Putamen (tissue), 1 donor: Measurements from ENCODE around the gene F12.
A peak's percentile ranks its signal among the peaks of the same experiment; 100 is the strongest.

Experiments used
- DNase-seq: peaks from one replicate; pipeline ENCODE4 v3.0.0-alpha.2; 2016; ENCODE audit warnings: low spot score

The F12 gene

DNA sequence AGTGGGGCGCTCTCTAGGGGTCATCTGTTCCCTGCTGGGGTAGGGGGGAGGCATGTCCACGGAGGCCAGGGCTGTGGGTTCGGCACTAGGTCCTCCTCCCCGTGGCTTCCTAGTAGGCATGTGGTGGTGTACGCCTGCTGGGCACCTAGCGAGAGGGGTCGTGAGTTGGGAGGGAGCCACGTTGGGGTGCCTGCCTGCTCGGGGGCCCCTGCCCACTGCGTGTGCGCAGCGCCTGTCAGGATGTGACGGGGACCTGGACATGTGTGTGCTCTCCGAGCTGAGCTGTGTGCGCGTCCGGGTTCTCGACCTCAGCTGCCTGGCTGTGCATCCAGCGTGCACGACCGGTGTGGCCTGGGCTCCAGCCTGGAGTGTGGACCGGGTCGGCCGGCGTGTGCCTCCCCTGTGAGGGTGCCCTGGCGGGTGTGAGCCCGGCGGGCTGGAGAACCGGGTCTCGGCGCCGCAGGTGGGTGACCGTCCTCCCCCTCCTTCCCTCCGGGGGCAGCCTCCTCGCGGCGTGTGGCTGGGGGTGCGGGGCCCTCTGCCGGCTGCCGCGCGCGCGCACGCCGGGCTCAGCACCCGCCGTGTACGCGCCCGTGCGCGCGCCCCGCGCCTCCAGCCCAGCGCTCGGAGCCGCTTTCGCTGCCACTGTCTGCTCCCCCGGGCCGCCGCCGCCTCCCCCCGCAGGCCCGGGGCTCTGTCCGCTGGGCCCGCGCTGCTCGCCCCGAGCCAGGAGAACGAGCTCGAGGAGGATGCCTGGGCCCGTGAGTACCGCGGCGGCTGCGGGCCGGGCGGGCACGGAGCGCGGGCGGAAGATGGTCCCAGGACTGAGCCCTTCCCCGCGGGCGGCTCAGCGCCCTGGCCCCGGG lies 37.1 kb upstream of the F12 start, which contains the start of gene PRR7:
PRR7 (plus strand) TSS at position 615 of the 866 bp plus-strand sequence. CDS start 8,254 bp downstream, outside the sequence.
- peak; percentile 85 for DNase-seq

DNA sequence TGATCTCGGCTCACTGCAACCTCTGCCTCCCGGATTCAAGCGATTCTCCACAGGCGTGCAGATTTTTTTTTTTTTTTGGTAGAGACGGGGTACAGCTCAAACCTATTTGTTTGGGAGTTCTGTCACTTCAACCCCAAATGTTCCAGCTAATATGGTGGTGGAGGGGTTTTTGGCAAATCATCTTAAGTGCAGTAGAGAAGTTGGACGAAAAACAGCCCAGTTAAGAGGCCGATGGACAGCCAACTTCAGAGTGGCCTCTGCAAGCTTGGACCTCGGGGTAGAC lies 36.5 kb upstream of the F12 start:
- no peak for DNase-seq

DNA sequence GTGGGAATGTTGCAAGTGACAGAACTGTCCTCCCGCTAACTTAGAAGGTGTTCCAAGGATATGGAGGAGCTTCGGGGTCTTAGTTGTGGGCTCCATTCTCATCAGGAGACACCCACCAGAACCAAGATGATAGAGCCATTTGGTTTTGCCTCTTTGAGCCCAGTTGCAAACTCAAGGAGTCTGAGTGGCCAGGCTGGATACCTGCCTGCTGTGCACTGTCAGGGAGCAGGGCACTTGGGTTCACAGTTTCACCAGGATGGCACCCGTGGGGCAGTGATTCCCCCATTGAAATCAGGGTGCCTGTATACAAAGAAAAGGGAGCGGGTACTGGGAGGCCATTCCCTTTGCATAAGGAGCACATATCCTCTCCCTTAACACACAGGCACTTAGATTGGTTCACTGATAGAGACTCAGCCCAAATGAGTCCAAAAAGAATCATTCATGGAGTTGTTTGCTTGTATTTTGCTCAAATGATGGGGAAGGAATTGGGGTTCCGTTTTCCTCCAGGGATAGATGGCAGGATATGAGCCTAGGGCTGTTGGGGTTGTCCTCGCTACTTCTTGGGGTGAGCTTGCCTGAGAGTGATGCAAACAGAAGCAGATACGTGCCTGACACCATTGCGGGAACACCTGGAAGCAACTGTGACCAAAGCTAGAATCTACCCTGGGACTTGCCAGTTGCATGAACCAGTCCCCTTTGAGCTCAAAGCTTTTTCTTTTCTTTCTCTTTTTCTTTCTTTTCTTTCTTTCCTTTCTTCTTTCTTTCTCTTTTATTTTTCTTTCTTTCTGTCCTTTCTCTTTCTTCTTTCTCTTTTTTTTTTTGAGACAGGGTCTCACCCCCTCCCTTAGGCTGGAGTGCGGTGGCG lies 35.9 kb upstream of the F12 start:
- DNase-seq = no peak

DNA sequence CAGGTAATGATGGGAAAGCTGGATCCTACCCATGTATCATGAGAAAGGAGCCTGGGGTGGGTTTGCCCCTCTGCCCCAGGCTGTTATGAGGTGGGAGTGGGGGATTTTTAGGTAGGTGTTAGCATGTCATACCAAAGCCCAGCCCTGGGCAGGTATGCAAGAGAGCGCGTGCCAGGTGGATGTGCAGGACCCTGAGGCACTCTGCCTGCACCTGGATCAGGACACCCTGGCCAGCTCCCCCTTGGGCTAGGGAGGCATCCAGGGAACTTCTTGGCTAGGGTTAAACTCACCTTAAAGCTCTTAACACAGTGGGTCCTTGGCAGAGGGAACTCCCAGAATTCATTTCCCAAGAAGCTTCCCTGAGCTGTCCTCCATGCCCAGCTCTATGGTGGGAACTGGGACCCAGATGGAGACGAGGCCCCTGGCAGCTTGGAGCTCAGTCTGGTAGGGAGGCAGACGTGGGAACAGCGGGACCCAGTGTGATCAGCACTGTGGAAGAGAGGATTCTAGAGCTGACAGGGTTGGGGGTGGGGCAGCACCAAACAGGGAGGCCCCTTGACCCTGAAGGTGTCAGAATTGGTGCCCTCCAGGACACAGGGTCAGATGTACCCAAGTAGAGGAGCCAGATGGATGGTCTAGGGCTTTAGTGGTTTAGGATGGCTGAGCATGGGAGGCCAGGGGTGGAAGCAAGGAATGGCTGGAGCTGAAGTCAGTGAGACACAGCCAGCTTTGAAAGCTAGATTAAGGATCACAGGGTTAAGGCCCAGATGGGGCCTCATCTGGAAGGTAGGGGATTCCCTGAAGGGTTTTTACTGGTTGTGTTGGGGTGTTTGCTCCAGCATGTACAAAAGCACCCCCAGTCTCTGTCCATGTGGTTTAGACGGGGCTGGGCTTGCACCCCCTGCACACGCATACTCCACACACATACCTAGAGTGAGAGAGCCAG lies 35.0 kb upstream of the F12 start:
- DNase-seq = no peak

- DNase-seq = no peak
These were observed 34.0 kb upstream of the F12 start for GRCh38 chr5:177443144-177443983.

DNA sequence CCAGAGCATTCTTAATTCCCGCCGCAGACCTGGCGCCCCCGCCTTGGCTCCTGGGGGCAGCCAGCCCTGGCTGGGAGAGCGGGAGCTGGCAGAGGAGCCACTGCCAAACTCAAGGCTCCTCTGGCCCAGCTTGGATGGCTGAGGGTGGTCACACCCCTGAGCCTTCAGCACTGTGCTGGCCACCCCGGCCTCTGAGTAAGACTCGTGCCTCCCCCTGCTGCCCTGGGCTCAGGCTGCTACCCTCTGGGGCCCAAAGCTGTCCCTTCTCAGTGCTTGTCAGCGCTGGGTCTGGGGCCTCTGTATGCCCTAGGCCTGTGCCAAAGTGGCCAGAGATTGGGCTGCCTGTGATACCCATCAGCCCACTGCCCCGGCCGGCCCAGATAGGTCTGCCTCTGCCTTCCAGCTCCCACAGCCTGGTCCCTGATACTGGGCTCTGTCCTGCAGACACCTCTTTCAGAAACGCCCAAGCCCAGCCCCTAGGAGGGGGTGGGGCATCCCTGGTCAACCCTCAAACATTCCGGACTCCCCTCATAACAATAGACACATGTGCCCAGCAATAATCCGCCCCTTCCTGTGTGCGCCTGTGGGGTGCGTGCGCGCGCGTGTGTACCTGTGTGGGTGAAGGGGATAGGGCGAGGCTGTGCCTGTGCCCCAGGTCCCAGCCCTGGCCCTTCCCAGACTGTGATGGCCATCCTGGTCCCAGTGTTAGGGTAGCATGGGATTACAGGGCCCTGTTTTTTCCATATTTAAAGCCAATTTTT lies 32.9 kb upstream of the F12 start:
- no peak for DNase-seq

- DNase-seq = no peak
These were observed 31.8 kb upstream of the F12 start for GRCh38 chr5:177440990-177441780.

- DNase-seq = no peak
These were observed 31.0 kb upstream of the F12 start for GRCh38 chr5:177440211-177440989.

- no peak for DNase-seq
These were observed 30.2 kb upstream of the F12 start for GRCh38 chr5:177439518-177440053.

- no peak for DNase-seq
These were observed 29.1 kb upstream of the F12 start for GRCh38 chr5:177438468-177438867.

GRCh38 chr5:177437623-177438022 lies 28.3 kb upstream of the F12 start:
- DNase-seq = no peak

- DNase-seq = no peak
These were observed 26.6 kb upstream of the F12 start for GRCh38 chr5:177435847-177436536.

- no peak for DNase-seq
These were observed 25.8 kb upstream of the F12 start for GRCh38 chr5:177434942-177435738.

DNA sequence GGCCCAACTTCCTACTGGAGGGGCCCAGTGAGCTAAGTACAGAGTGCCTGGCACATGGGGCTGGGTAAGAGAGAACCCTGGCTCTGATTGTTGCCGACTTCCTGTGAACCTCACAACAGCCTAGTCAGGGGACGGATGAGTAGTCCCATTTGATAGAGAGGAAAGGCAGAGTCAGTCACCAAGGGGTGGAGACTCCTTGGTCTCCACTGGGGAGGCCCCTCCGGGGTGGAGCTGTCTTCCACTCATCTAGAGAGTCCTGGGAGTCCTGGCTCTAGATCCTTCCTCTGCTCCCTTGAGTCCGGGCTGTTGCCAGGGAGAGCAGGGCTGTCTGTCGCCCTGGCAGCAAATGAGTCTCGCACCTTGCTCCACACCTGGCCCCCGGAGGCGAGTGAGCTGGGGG lies 25.1 kb upstream of the F12 start:
- no peak for DNase-seq

DNA sequence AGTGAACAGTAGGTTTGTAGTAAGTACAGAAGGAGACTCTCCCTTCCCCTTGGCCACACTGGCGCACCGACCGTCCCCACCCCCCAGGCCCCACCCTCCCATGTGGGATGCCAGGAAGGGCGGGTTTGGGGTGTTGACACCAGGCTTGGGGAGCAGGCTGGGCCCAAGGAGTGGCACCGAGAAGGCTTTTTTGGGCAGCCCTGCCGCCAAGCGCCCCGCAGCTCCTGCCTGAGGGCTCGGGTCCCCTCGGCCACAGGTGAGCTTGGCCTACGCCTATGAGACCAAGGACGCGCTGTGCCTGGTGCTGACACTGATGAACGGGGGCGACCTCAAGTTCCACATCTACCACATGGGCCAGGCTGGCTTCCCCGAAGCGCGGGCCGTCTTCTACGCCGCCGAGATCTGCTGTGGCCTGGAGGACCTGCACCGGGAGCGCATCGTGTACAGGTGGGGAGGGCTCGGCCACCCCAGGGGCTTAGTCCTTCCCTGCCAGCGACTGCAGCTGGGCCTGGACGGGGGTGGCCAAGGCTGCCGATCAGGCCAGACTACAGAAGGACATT lies 24.4 kb upstream of the F12 start:
- no peak for DNase-seq

DNA sequence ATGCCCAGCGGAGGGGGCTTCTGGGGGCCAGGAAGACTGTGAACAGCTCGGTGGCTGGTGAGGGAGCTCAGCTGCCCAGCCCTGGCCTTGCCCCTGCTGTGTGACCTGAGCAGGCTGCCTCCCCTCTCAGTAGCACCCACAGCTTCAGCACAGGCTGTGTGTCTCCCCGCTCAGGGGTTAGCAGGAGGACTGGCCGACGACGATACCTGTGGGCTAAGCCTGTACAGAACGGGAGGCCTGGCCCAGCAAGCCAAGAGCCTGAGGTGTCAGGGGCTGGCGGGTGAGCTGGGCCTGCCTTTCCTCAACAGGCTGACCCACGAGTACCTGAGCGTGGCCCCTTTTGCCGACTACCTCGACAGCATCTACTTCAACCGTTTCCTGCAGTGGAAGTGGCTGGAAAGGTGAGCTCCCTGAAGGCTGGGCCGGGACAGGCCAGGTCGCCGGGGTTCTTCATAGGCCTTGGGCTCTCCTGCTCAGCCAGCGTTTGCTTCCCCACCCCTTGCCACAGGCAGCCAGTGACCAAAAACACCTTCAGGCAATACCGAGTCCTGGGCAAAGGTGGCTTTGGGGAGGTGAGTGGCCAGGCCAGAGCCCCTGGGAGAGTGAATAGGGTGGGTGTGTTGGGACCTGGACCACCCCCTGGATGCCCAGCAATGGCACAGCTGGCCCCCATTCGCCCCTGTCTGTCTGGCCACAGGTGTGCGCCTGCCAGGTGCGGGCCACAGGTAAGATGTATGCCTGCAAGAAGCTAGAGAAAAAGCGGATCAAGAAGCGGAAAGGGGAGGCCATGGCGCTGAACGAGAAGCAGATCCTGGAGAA lies 23.7 kb upstream of the F12 start:
- DNase-seq = no peak
